ENCODE measurements around the gene LRRC42. TPM values are rescaled to one million over a fixed set of nuclear protein-coding genes. Genes with fewer than 3 reads are reported as not detected.

The LRRC42 gene
- total and polyA plus RNA-seq, 2 experiments from 2014 or later: 39.3 to 49.6 TPM

- peak in 1 of 2 donors; percentile 47 for DNase-seq (ENCODE audit: low read depth in 1 of 2, low spot score in 1 of 2)
- Histone ChIP-seq H3K27ac (no peak overlapping the region), H3K9me3 (ENCODE audit: low read depth) (no peaks in the 10 kb centered on the region)
Measured at GRCh38 chr1:53918343-53918742, 27.8 kb upstream of the LRRC42 start.

GRCh38 chr1:53919675-53920066 lies 26.5 kb upstream of the LRRC42 start:
- H3K4me1 ChIP-seq (ENCODE audit: low read depth): no peaks in the 10 kb centered on the region
- TF ChIP-seq CTCF (IDR thresholded peaks at IDR 0.05; ENCODE audit: low read depth, low read length): no peak
- no peaks in the 10 kb centered on the region for H3K27me3 ChIP-seq
- peaks cover 9% of the 10 kb centered on the region for H3K36me3 ChIP-seq
- H3K4me3 ChIP-seq: no peak overlapping the region
- no peaks in the 10 kb centered on the region for H3K9me3 ChIP-seq (ENCODE audit: low read depth)
- no peak for DNase-seq (ENCODE audit: low read depth in 1 of 2, low spot score in 1 of 2)
- no peak overlapping the region for H3K27ac ChIP-seq

More at GRCh38 chr1:53918343-53918742, 27.8 kb upstream of the LRRC42 start:
- Histone ChIP-seq H3K4me3 (no peak overlapping the region), H3K36me3 (peaks cover 4% of the 10 kb centered on the region), H3K27me3 (no peaks in the 10 kb centered on the region), H3K4me1 (ENCODE audit: low read depth) (no peaks in the 10 kb centered on the region)
- TF ChIP-seq CTCF (IDR thresholded peaks at IDR 0.05; ENCODE audit: low read depth, low read length): no peak

- Histone ChIP-seq H3K27ac (no peak overlapping the region), H3K4me1 (ENCODE audit: low read depth) (no peaks in the 10 kb centered on the region), H3K27me3 (no peaks in the 10 kb centered on the region), H3K9me3 (ENCODE audit: low read depth) (no peaks in the 10 kb centered on the region), H3K36me3 (peaks cover 9% of the 10 kb centered on the region), H3K4me3 (no peak overlapping the region)
- no peak for DNase-seq (ENCODE audit: low read depth in 1 of 2, low spot score in 1 of 2)
- no peak for TF ChIP-seq CTCF (IDR thresholded peaks at IDR 0.05; ENCODE audit: low read depth, low read length)
Measured at GRCh38 chr1:53927376-53927881, 18.7 kb upstream of the LRRC42 start.

GRCh38 chr1:53929246-53929960 lies 16.7 kb upstream of the LRRC42 start:
- Histone ChIP-seq H3K9me3 (ENCODE audit: low read depth) (no peaks in the 10 kb centered on the region), H3K27ac (peak overlapping the region; percentile 55), H3K27me3 (no peaks in the 10 kb centered on the region), H3K36me3 (no peaks in the 10 kb centered on the region), H3K4me1 (ENCODE audit: low read depth) (no peaks in the 10 kb centered on the region), H3K4me3 (no peak overlapping the region)
- no peak for TF ChIP-seq CTCF (IDR thresholded peaks at IDR 0.05; ENCODE audit: low read depth, low read length)
- DNase-seq (ENCODE audit: low read depth in 1 of 2, low spot score in 1 of 2): no peak

GRCh38 chr1:53930932-53931331 lies 15.2 kb upstream of the LRRC42 start:
- Histone ChIP-seq H3K27ac (no peak overlapping the region), H3K9me3 (ENCODE audit: low read depth) (no peaks in the 10 kb centered on the region), H3K27me3 (no peaks in the 10 kb centered on the region), H3K36me3 (no peaks in the 10 kb centered on the region), H3K4me3 (no peak overlapping the region), H3K4me1 (ENCODE audit: low read depth) (no peaks in the 10 kb centered on the region)
- TF ChIP-seq CTCF (IDR thresholded peaks at IDR 0.05; ENCODE audit: low read depth, low read length): no peak
- no peak for DNase-seq (ENCODE audit: low read depth in 1 of 2, low spot score in 1 of 2)
